ELF-1 (cell line): ENCODE data around the gene ECD.
"Not testable (repeated sequence)": the region's sequence is repeated elsewhere in the genome, so short reads cannot be mapped to it uniquely, and the experiment has no call there.

ENCODE experiments used
- DNase-seq: peaks from one replicate; pipeline ENCODE4 v3.0.0-alpha.2; 2016; ENCODE audit warnings: low read depth, low spot score

ECD gene

DNA sequence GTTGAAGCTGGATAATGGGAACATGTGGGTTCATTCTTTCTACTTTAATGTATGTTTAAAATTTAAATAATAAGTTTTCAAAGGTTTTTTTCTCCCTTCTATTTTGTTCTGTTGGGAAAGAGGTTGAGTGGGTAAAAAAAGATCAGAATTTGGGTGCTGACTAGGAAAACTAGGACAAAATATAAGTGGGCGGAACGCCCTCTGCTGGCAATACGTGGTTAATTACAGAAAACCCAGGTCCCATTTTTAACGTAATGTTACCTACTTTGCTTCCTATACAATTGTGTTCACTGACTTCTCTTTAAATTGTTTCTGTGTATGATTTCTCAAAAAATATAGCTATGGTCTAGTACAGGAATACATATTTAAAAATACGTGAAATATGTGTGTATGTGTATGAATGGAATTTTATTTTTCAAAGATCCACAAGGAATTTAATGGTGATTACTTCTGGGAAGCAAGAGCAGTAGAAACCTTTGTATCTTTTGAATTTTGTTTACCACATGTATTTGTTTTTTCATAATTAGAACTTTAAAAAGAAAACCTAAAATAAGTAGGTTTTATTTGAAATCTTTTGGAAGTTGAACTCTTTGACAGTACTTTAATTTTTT lies 8.7 kb downstream of the ECD start:
- peak; percentile 34 for DNase-seq

DNA sequence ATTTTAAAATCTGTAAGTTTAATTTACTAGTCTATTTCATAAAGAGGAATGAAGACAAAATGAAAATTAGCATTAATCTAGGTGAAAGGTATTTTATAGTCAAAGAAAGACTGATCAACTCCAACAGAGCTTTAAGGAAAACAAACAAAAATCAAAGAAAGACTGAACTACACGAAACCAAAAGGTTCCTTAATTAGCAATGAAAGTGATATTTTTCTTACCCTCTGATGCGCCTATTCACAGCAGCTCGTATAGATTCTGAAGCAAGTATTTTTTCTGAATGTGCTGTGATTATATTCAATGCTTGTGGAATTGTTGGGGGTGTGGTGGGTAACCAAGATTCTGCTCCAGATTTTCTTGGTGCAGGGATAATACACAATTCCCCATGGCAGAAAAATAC lies 11.8 kb downstream of the ECD start:
- no peak for DNase-seq

- DNase-seq: no peak
These were observed 15.8 kb downstream of the ECD start for GRCh38 chr10:73152009-73152408.

DNA sequence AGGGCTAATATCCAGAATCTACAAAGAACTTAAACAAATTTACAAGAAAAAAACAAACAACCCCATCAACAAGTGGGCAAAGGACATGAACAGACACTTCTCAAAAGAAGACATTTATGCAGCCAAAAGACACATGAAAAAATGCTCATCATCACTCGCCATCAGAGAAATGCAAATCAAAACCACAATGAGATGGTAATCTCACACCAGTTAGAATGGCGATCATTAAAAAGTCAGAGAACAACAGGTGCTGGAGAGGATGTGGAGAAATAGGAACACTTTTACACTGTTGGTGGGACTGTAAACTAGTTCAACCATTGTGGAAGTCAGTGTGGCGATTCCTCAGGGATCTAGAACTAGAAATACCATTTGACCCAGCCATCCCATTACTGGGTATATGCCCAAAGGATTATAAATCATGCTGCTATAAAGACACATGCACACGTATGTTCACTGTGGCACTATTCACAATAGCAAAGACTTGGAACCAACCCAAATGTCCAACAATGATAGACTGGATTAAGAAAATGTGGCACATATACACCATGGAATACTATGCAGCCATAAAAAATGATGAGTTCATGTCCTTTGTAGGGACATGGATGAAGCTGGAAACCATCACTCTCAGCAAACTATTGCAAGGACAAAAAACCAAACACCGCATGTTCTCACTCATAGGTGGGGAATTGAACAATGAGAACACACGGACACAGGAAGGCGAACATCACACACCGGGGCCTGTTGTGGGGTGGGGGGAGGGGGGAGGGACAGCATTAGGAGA lies 17.0 kb downstream of the ECD start:
- not testable (repeated sequence) for DNase-seq

GRCh38 chr10:73141603-73142002 lies 26.2 kb downstream of the ECD start:
- DNase-seq: no peak

GRCh38 chr10:73139251-73139650 lies 28.6 kb downstream of the ECD start:
- no peak for DNase-seq

DNA sequence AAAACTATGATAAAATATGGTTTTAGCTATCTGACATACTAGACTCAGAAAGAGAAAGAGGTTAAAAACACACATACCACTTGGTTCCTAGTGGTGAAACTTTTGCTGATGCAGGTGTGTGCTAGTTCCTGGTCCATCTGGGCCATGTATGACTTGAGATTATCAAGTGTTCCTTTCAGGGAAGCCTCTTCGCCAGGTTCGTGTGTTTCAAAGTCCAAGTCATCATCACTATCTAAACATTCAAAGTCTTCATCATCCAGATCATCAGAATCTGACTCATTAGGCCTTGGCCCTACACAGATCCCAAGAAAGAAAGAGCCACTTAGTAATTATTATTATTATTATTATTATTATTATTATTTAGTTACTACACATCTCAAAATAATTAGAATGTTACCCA lies 31.2 kb downstream of the ECD start:
- no peak for DNase-seq

DNA sequence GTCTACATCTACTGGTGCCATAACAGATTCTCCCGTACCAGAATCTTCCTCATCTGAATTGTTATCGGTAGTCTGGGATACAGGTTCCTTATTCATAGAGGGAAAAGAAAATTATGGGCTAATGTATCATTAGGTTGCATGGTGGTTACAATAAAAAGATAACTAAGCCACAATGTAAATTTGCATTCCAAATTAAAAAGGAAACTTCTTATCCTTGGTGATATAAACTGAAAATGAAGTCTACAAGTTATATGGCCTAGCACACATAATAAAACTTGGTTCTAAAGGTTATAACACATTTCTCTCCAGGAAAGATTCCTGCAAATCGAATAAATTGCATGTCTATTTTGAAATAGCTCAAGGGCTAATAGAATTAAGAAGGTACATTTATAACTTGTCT lies 33.1 kb downstream of the ECD start:
- DNase-seq: no peak

- DNase-seq: no peak
These were observed 35.7 kb downstream of the ECD start for GRCh38 chr10:73131913-73132686.

DNA sequence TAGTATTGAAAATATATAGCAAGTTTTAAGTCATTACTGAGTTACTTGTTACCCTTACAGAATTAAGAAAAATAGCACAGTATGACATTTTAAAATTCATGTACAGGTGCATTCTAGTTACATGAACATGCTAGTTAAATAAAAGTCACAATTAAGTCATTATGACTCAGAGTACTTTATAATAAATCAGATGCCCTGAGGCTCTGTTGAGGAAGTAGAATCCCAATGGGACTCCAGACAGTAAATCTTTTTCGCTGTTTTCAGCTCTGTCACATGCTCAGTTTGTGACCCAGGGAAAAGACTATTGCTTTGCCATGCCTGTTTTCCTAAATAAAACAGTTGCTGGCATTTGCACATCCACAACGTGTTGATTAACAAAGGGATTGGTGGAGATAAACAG lies 36.5 kb downstream of the ECD start:
- DNase-seq: no peak

- no peak for DNase-seq
These were observed 41.5 kb downstream of the ECD start for GRCh38 chr10:73126343-73126742.

DNA sequence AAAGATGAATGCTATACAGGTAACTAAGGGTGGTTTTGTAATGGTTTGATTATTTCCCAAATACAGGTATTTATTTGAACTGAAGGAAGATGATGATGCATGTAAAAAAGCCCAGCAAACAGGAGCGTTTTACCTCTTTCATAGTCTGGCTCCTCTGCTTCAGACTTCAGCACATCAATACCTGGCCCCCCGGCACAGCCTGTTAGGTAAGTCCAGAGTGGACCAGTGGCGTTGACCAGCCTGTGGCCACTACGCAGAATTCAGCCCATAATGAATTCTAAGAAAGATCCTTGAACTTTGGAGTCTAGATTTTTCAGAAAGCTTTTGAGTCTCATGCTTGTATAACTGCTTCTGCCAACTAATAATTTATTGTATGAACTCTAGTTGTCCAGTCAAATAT lies 47.9 kb downstream of the ECD start:
- DNase-seq: no peak

DNA sequence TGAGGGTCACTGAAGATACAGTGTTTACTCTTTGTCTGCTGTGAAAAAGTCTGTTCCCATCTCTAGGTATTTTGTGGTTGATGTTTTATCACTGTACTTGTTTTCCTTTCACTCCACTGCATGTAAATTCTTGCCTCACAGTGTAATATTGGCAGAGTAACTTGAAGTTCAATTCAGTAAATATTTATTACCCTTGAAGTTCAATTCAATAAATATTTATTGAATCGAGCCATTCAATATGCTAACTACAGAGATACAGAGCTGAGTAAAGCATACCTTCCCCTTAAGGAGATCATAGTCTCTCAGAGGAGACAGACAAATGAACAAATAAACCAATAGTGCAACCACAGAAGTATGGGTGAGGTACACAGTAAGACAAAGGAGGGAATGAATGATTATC lies 48.4 kb downstream of the ECD start:
- no peak for DNase-seq

GRCh38 chr10:73117976-73118743 lies 49.6 kb downstream of the ECD start:
- DNase-seq: peak; percentile 18

GRCh38 chr10:73116017-73116416 lies 51.8 kb downstream of the ECD start:
- DNase-seq: no peak

- no peak for DNase-seq
These were observed 54.3 kb downstream of the ECD start for GRCh38 chr10:73113551-73113950.

DNA sequence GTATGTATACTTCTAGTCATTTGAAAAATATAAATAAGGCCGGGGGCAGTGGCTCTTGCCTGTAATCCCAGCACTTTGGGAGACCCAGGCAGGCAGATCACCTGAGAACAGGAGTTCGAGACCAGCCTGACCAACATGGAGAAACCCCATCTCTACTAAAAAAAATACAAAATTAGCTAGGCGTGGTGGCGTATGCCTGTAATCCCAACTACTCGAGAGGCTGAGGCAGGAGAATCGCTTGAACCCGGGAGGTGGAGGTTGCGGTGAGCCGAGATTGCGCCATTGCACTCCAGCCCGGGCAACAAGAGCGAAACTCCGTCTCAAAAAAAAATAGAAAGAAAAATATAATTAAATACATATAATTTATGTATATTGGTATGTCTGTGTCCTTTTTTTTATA lies 55.8 kb downstream of the ECD start:
- DNase-seq: not testable (repeated sequence)

- DNase-seq: peak; percentile 72
These were observed 57.4 kb downstream of the ECD start, which contains the start of gene NUDT13 for GRCh38 chr10:73110345-73110849. TSS of gene NUDT13 (plus strand) at chr10:73110455. CDS start at chr10:73114366, 3,911 bp downstream.

DNA sequence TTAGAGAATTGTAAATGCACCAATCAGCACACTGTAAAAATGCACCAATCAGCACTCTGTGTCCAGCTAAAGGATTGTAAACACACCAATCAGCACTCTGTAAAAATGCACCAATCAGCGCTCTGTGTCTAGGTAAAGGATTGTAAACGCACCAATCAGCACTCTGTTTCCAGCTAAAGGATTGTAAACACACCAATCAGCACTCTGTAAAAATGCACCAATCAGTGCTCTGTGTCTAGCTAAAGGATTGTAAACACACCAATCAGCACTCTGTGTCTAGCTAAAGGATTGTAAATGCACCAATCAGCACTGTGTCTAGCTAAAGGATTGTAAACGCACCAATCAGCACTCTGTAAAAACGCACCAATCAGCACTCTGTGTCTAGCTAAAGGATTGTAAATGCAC lies 58.6 kb downstream of the ECD start:
- DNase-seq: not testable (repeated sequence)

GRCh38 chr10:73106301-73106700 lies 61.5 kb downstream of the ECD start:
- no peak for DNase-seq

DNA sequence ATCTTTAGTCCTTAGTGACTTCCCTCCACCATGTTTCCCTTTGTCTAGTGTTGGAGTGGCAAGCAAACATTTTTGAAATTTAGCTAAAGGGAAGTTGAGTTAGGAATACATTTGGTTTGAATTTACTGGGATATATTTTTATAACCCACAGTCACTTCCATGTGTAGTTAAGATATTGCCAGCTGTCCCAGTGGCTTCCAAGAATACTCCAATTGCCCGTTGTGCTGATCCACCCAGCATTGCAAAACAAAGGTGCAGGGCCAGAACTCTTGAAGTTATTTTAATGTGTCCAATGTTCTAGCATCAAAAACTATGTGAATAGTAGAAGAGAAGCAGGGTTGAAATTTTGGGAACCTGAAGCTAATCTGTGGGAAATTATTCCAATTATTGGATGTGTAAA lies 68.7 kb downstream of the ECD start:
- no peak for DNase-seq

DNA sequence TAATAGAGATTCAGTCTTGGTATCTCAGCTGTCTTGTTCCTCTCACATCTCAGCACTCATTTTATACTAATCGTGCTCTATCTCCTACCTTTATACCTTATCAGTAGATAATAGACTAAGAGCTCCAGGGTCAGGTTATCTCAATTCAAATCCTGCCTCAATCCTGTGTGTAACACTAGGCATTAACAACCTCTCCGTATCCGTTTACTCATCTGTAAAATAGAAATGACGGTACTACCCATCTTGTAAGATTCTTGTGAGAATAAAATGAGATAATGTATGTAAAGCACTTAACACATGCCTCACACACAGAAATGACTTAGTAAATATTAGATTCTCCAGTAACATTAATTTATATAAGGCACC lies 70.5 kb downstream of the ECD start:
- no peak for DNase-seq
